Body of pancreas (tissue), 4 donors: Measurements from ENCODE around the gene PRSS8. TPM values are rescaled to one million over a fixed set of nuclear protein-coding genes. Genes with fewer than 3 reads are reported as not detected.
"Not testable (repeated sequence)": the region's sequence is repeated elsewhere in the genome, so short reads cannot be mapped to it uniquely, and the experiment has no call there.

ENCODE experiments used
- ATAC-seq: fragments of 150-250 bp; one replicate; pipeline ENCODE4 v1.9.1; 2016
- DNase-seq, 4 donors: peaks; one replicate each; pipeline ENCODE4 v3.0.0-alpha.2; 2019
- H3K27ac ChIP-seq, 4 donors: fragments of 200-600 bp; sonication (generic); 1 replicate in 3 of 4; 2 replicates in 1 of 4; pipeline versions ENCODE4 v1.5.1 to v1.6.1; 2016 to 2019; ENCODE audit warnings: mild to moderate bottlenecking in 1 of 4, mixed read lengths in 1 of 4, moderate library complexity in 1 of 4
- H3K27me3 ChIP-seq, 2 donors: fragments of 200-600 bp; sonication (generic); one replicate each; pipeline ENCODE4 v1.6.0; 2016; ENCODE audit warnings: mild to moderate bottlenecking in 1 of 2
- H3K36me3 ChIP-seq, 2 donors: fragments of 200-600 bp; sonication (generic); replicated peaks in 1 of 2; 2 replicates each; pipeline ENCODE4 v1.5.1; 2016; ENCODE audit warnings: low read depth in 2 of 2; ENCODE audit not compliant: insufficient read depth in 1 of 2
- H3K4me1 ChIP-seq: fragments of 200-600 bp; sonication (generic); one replicate; pipeline ENCODE4 v1.6.0; 2016
- H3K4me3 ChIP-seq, 2 donors: fragments of 200-600 bp; sonication (generic); 1 replicate in 1 of 2; 2 replicates in 1 of 2; pipeline ENCODE4 v1.5.1; 2016 to 2019
- H3K9me3 ChIP-seq, 3 donors: fragments of 200-600 bp; sonication (generic); 1 replicate in 2 of 3; 2 replicates in 1 of 3; pipeline ENCODE4 v1.5.1; 2016
- CTCF ChIP-seq, 7 experiments: fragments of 450-650 bp in 4 of 7; fragments of 200-600 bp in 3 of 7; sonication (generic) in 3 of 7; IDR thresholded peaks; one replicate each; pipeline ENCODE4 v1.5.1; 2016 to 2019; ENCODE audit warnings: antibody characterized with exemption in 7 of 7
- POLR2A ChIP-seq, 3 donors: fragments of 450-650 bp; IDR thresholded peaks; one replicate each; pipeline ENCODE4 v1.6.1; 2016; ENCODE audit warnings: antibody characterized with exemption in 3 of 3, mild to moderate bottlenecking in 2 of 3
- WGBS, 2 donors: methylation state at CpG; one replicate each; pipeline ENCODE4 v1.1.5; 2017; 5-methylcytosine and 5-hydroxymethylcytosine counted together
- intact Hi-C: fragments of 100-400 bp; cut with DNase I; formaldehyde crosslinking; loops from one replicate; pipeline ENCODE4 v1.15.1; 2023
- total RNA-seq, 2 donors: library from RNA; depleted of rRNA; stranded (reverse); fragments of >200 nt; gene quantifications; one replicate each; pipeline ENCODE4 v1.1.0, GENCODE V29; 2016

PRSS8 gene
- total RNA-seq, 2 donors from 2014 or later: 75.5 to 81.7 TPM

GRCh38 chr16:31149332-31149731, 13.8 kb upstream of the PRSS8 start:
- 78 to 86% methylated on average over 5 of the region's 5 CpGs for WGBS, 2 donors
- intact Hi-C loops: loop anchor here (5.0 to 10.0 kb wide), 3 partner anchors 47 to 165 kb away; partner anchors contain the start of genes HSD3B7, ZNF646 and ZNF668
- ATAC-seq (no peak), DNase-seq (no peak)
- TF ChIP-seq POLR2A (IDR thresholded peaks at IDR 0.05): no peak
- no peaks in the 10 kb centered on the region for H3K27me3 ChIP-seq
- no peaks in the 10 kb centered on the region for H3K9me3 ChIP-seq
- peaks cover 11% of the 10 kb centered on the region for H3K4me1 ChIP-seq
- no peak overlapping the region for H3K4me3 ChIP-seq
- H3K27ac ChIP-seq: no peak overlapping the region
- H3K36me3 ChIP-seq: no peaks in the 10 kb centered on the region

- TF ChIP-seq CTCF (IDR thresholded peaks at IDR 0.05): no peak
- TF ChIP-seq POLR2A (IDR thresholded peaks at IDR 0.05): no peak
- Histone ChIP-seq H3K36me3 (no peaks in the 10 kb centered on the region), H3K27me3 (no peaks in the 10 kb centered on the region), H3K4me1 (peaks cover 11% of the 10 kb centered on the region), H3K9me3 (no peaks in the 10 kb centered on the region), H3K27ac (no peak overlapping the region), H3K4me3 (no peak overlapping the region)
- 77 to 87% methylated on average over 5 to 24 of the region's 25 CpGs for WGBS, 2 donors
- no peak for ATAC-seq
- no peak for DNase-seq
- intact Hi-C loops: loop anchor here (5.0 to 10.0 kb wide), 3 partner anchors 47 to 164 kb away; partner anchors contain the start of genes HSD3B7, ZNF646 and ZNF668
Observed at GRCh38 chr16:31148896-31149295, 13.4 kb upstream of the PRSS8 start.

GRCh38 chr16:31148281-31148728, 12.8 kb upstream of the PRSS8 start:
- 13% methylated on average over 40 of the region's 40 CpGs; no CpG with 5 or more reads in 1 of the 2 donors for WGBS, 2 donors
- Histone ChIP-seq H3K4me1 (peaks cover 11% of the 10 kb centered on the region), H3K27me3 (no peaks in the 10 kb centered on the region), H3K36me3 (no peaks in the 10 kb centered on the region), H3K27ac (no peak overlapping the region), H3K4me3 (no peak overlapping the region), H3K9me3 (no peaks in the 10 kb centered on the region)
- DNase-seq: peak; percentile 81 to 91 (median 88)
- intact Hi-C loops: loop anchor here (5.0 to 10.0 kb wide), 3 partner anchors 46 to 164 kb away; partner anchors contain the start of genes HSD3B7, ZNF646 and ZNF668
- TF ChIP-seq POLR2A (IDR thresholded peaks at IDR 0.05): peak in 2 of 3 donors; percentile 29 to 34
- TF ChIP-seq CTCF (IDR thresholded peaks at IDR 0.05): peak in 3 of 7 experiments; percentile 14 to 43 (median 28)
- peak; percentile 94 for ATAC-seq

- intact Hi-C loops: loop anchor here (5.0 to 10.0 kb wide), 3 partner anchors 45 to 163 kb away; partner anchors contain the start of genes HSD3B7, ZNF646 and ZNF668
- TF ChIP-seq CTCF (IDR thresholded peaks at IDR 0.05): no peak
- no peak for TF ChIP-seq POLR2A (IDR thresholded peaks at IDR 0.05)
- DNase-seq (no peak), ATAC-seq (no peak)
- no peak overlapping the region for H3K27ac ChIP-seq
- 82 to 87% methylated on average over 3 of the region's 3 CpGs for WGBS, 2 donors
- H3K36me3 ChIP-seq: no peaks in the 10 kb centered on the region
- H3K9me3 ChIP-seq: no peaks in the 10 kb centered on the region
- no peak overlapping the region for H3K4me3 ChIP-seq
- peaks cover 17% of the 10 kb centered on the region for H3K4me1 ChIP-seq
- H3K27me3 ChIP-seq: no peaks in the 10 kb centered on the region
Observed at GRCh38 chr16:31147574-31147973, 12.0 kb upstream of the PRSS8 start.

GRCh38 chr16:31145398-31145990, 10.0 kb upstream of the PRSS8 start:
- 77 to 83% methylated on average over 8 to 12 of the region's 12 CpGs for WGBS, 2 donors
- TF ChIP-seq POLR2A (IDR thresholded peaks at IDR 0.05): no peak
- TF ChIP-seq CTCF (IDR thresholded peaks at IDR 0.05): no peak
- Histone ChIP-seq H3K9me3 (no peaks in the 10 kb centered on the region), H3K27ac (no peak overlapping the region), H3K27me3 (no peaks in the 10 kb centered on the region), H3K36me3 (no peaks in the 10 kb centered on the region), H3K4me1 (peaks cover 34% of the 10 kb centered on the region), H3K4me3 (no peak overlapping the region)
- intact Hi-C loops: loop anchor here (5.0 to 10.0 kb wide), 3 partner anchors 43 to 161 kb away; partner anchors contain the start of genes HSD3B7, ZNF646 and ZNF668
- DNase-seq (no peak), ATAC-seq (no peak)

DNA sequence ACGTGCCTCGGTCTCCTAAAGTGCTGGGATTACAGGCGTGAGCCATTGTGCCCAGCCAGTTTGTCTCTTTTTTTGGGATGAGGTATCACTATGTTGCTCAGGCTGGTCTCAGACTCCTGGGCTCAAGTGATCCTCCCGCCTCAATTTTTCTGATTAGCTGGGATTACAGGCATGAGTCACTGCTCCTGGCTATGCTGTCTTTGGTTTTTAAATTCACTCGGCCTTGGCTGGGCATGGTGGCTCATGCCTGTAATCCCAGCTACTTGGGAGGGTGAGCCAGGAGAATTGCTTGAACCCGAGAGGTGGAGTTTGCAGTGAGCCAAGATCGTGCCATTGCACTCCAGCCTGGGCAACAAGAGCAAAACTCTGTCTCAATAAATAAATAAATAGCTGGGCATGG, 8.9 kb upstream of the PRSS8 start:
- WGBS, 2 donors: 87 to 96% methylated on average over 7 of the region's 7 CpGs
- not testable (repeated sequence) for H3K4me3 ChIP-seq, ATAC-seq, H3K27me3 ChIP-seq, H3K27ac ChIP-seq, DNase-seq, H3K9me3 ChIP-seq, H3K36me3 ChIP-seq
- peaks cover 41% of the 10 kb centered on the region for H3K4me1 ChIP-seq
- intact Hi-C loops: loop anchor here (10.0 kb wide), 2 partner anchors 70 to 160 kb away; partner anchors contain the start of genes HSD3B7, ZNF646 and ZNF668
